Ovary (tissue), 3 donors: ENCODE data around the gene TMEM30B.

Experiments used
- CTCF ChIP-seq, 3 donors: fragments of 450-650 bp in 2 of 3; fragments of 200-600 bp in 1 of 3; IDR thresholded peaks; one replicate each; pipeline versions ENCODE4 v1.5.1 to v1.8.0; 2016 to 2022; ENCODE audit warnings: antibody characterized with exemption in 3 of 3, mild to moderate bottlenecking in 1 of 3
- EP300 ChIP-seq: sonication (generic); formaldehyde crosslinking; IDR thresholded peaks from one replicate; pipeline ENCODE4 v1.6.1; 2017; ENCODE audit warnings: antibody characterized with exemption
- POLR2A ChIP-seq: fragments of 450-650 bp; IDR thresholded peaks from one replicate; pipeline ENCODE4 v1.6.1; 2017; ENCODE audit warnings: antibody characterized with exemption, mild to moderate bottlenecking, moderate library complexity
- donor health status: DM: no; HTN: no; CAD: no.

GRCh38 chr14:61229981-61230380 is 51.2 kb downstream of the TMEM30B start:
- TF ChIP-seq CTCF (IDR thresholded peaks at IDR 0.05) (no peak), EP300 (no peak), POLR2A (no peak)
